Erythroblast (primary cell): ENCODE results near the gene CCL1.
"Not testable (repeated sequence)": the region's sequence is repeated elsewhere in the genome, so short reads cannot be mapped to it uniquely, and the experiment has no call there.

Source experiments
- DNase-seq, 2 experiments: peaks; one replicate each; lab custom pipeline; 2025; lab: John Stamatoyannopoulos, UW
- GATA1 ChIP-seq: IDR thresholded peaks from 2 replicates; pipeline ENCODE4 v1.6.1; 2011; ENCODE audit warnings: low read depth, mild to moderate bottlenecking, control low read depth, low read length, moderate library complexity
- POLR2A ChIP-seq: IDR thresholded peaks from 2 replicates; pipeline ENCODE4 v1.6.1; 2011; ENCODE audit warnings: mild to moderate bottlenecking, low read length

The CCL1 gene

GRCh38 chr17:34360601-34361270, 2.3 kb downstream of the CCL1 start:
- no peak for TF ChIP-seq POLR2A
- TF ChIP-seq GATA1 = no peak
- DNase-seq = no peak

GRCh38 chr17:34358631-34359030, 4.4 kb downstream of the CCL1 start:
- DNase-seq = no peak
- TF ChIP-seq POLR2A (no peak), GATA1 (no peak)

- DNase-seq = no peak
- TF ChIP-seq GATA1 = no peak
- TF ChIP-seq POLR2A = no peak
Observed at GRCh38 chr17:34357398-34357797, 5.6 kb downstream of the CCL1 start.

GRCh38 chr17:34356194-34356593, 6.8 kb downstream of the CCL1 start, which contains the start of gene CCL13:
Gene CCL13, plus strand, starts transcription at chr17:34356480. Its CDS starts 47 bp downstream, at chr17:34356527.
- TF ChIP-seq GATA1 (no peak), POLR2A (no peak)
- no peak for DNase-seq

- TF ChIP-seq POLR2A = no peak
- TF ChIP-seq GATA1 = no peak
Observed at GRCh38 chr17:34354637-34355036, 8.4 kb downstream of the CCL1 start.

GRCh38 chr17:34352191-34352590, 10.8 kb downstream of the CCL1 start:
- DNase-seq = no peak
- TF ChIP-seq POLR2A (no peak), GATA1 (no peak)

More at GRCh38 chr17:34354637-34355036, 8.4 kb downstream of the CCL1 start:
- DNase-seq = no peak

GRCh38 chr17:34351096-34351495, 11.9 kb downstream of the CCL1 start:
- no peak for DNase-seq
- no peak for TF ChIP-seq POLR2A
- TF ChIP-seq GATA1 = no peak

- TF ChIP-seq GATA1 = no peak
- no peak for TF ChIP-seq POLR2A
- no peak for DNase-seq
Observed at GRCh38 chr17:34349751-34350150, 13.3 kb downstream of the CCL1 start.

GRCh38 chr17:34347063-34347462, 16.0 kb downstream of the CCL1 start:
- TF ChIP-seq GATA1 (no peak), POLR2A (no peak)
- DNase-seq = peak; percentile 25 to 60

GRCh38 chr17:34341916-34342315, 21.1 kb downstream of the CCL1 start:
- DNase-seq = no peak
- no peak for TF ChIP-seq GATA1
- TF ChIP-seq POLR2A = no peak

GRCh38 chr17:34339138-34339770, 23.8 kb downstream of the CCL1 start:
- DNase-seq = no peak
- no peak for TF ChIP-seq GATA1
- TF ChIP-seq POLR2A = no peak

GRCh38 chr17:34337701-34338100, 25.3 kb downstream of the CCL1 start:
- DNase-seq = no peak
- no peak for TF ChIP-seq GATA1
- no peak for TF ChIP-seq POLR2A

GRCh38 chr17:34327580-34327979, 35.5 kb downstream of the CCL1 start:
- DNase-seq = not testable (repeated sequence)

GRCh38 chr17:34321964-34322363, 41.1 kb downstream of the CCL1 start:
- TF ChIP-seq POLR2A = no peak
- TF ChIP-seq GATA1 = no peak

More at GRCh38 chr17:34321964-34322363, 41.1 kb downstream of the CCL1 start:
- no peak for DNase-seq
